ENCODE data around the gene ZBTB25. TPM values are rescaled to one million over a fixed set of nuclear protein-coding genes. Genes with fewer than 3 reads are reported as not detected.

Gene ZBTB25
- total RNA-seq, 3 donors from 2014 or later: 12.3 to 15.7 (median 14.4) TPM

GRCh38 chr14:64423987-64424386, 79.7 kb downstream of the ZBTB25 start:
- peaks cover 11% of the 10 kb centered on the region for H3K36me3 ChIP-seq
- TF ChIP-seq POLR2AphosphoS5 (IDR thresholded peaks at IDR 0.05) (no peak), CTCF (IDR thresholded peaks at IDR 0.05) (no peak), POLR2A (IDR thresholded peaks at IDR 0.05) (no peak)
- no peaks in the 10 kb centered on the region for H3K4me1 ChIP-seq
- H3K27ac ChIP-seq: no peak overlapping the region
- no peak for DNase-seq (ENCODE audit: low spot score in 2 of 2)
- no peaks in the 10 kb centered on the region for H3K27me3 ChIP-seq
- intact Hi-C loops (cut with DNase I; ENCODE audit: low total_unique reads): no loop called here
- H3K9me3 ChIP-seq: no peaks in the 10 kb centered on the region
- no peak overlapping the region for H3K4me3 ChIP-seq

- Histone ChIP-seq H3K27me3 (no peaks in the 10 kb centered on the region), H3K4me3 (no peak overlapping the region), H3K27ac (no peak overlapping the region), H3K4me1 (no peaks in the 10 kb centered on the region), H3K36me3 (peaks cover 11% of the 10 kb centered on the region), H3K9me3 (no peaks in the 10 kb centered on the region)
- no peak for TF ChIP-seq CTCF (IDR thresholded peaks at IDR 0.05)
- TF ChIP-seq POLR2A (IDR thresholded peaks at IDR 0.05): no peak
- no peak for TF ChIP-seq POLR2AphosphoS5 (IDR thresholded peaks at IDR 0.05)
- intact Hi-C loops (cut with DNase I; ENCODE audit: low total_unique reads): no loop called here
- no peak for DNase-seq (ENCODE audit: low spot score in 2 of 2)
Observed at GRCh38 chr14:64422756-64423155, 80.9 kb downstream of the ZBTB25 start.

- DNase-seq (ENCODE audit: low spot score in 2 of 2): no peak
- peaks cover 11% of the 10 kb centered on the region for H3K36me3 ChIP-seq
- H3K4me3 ChIP-seq: no peak overlapping the region
- H3K27me3 ChIP-seq: no peaks in the 10 kb centered on the region
- no peak overlapping the region for H3K27ac ChIP-seq
- no peaks in the 10 kb centered on the region for H3K9me3 ChIP-seq
- intact Hi-C loops (cut with DNase I; ENCODE audit: low total_unique reads): no loop called here
- no peak for TF ChIP-seq CTCF (IDR thresholded peaks at IDR 0.05)
- no peak for TF ChIP-seq POLR2AphosphoS5 (IDR thresholded peaks at IDR 0.05)
- TF ChIP-seq POLR2A (IDR thresholded peaks at IDR 0.05): no peak
- H3K4me1 ChIP-seq: no peaks in the 10 kb centered on the region
Observed at GRCh38 chr14:64422005-64422404, 81.6 kb downstream of the ZBTB25 start.

- intact Hi-C loops (cut with DNase I; ENCODE audit: low total_unique reads): no loop called here
- H3K36me3 ChIP-seq: peaks cover 11% of the 10 kb centered on the region
- H3K9me3 ChIP-seq: no peaks in the 10 kb centered on the region
Observed at GRCh38 chr14:64421166-64421565, 82.5 kb downstream of the ZBTB25 start.

GRCh38 chr14:64419003-64419402, 84.6 kb downstream of the ZBTB25 start:
- DNase-seq (ENCODE audit: low spot score in 2 of 2): no peak
- intact Hi-C loops (cut with DNase I; ENCODE audit: low total_unique reads): no loop called here
- Histone ChIP-seq H3K4me1 (no peaks in the 10 kb centered on the region), H3K27me3 (no peaks in the 10 kb centered on the region), H3K27ac (no peak overlapping the region), H3K4me3 (no peak overlapping the region), H3K36me3 (peaks cover 11% of the 10 kb centered on the region), H3K9me3 (no peaks in the 10 kb centered on the region)
- TF ChIP-seq CTCF (IDR thresholded peaks at IDR 0.05) (no peak), POLR2A (IDR thresholded peaks at IDR 0.05) (no peak), POLR2AphosphoS5 (IDR thresholded peaks at IDR 0.05) (no peak)

More at GRCh38 chr14:64421166-64421565, 82.5 kb downstream of the ZBTB25 start:
- no peak for DNase-seq (ENCODE audit: low spot score in 2 of 2)
- Histone ChIP-seq H3K4me1 (no peaks in the 10 kb centered on the region), H3K27ac (no peak overlapping the region), H3K27me3 (no peaks in the 10 kb centered on the region), H3K4me3 (no peak overlapping the region)
- no peak for TF ChIP-seq POLR2A (IDR thresholded peaks at IDR 0.05)
- no peak for TF ChIP-seq CTCF (IDR thresholded peaks at IDR 0.05)
- TF ChIP-seq POLR2AphosphoS5 (IDR thresholded peaks at IDR 0.05): no peak
